IgD-negative memory B cell (primary cell): ENCODE measurements around the gene HOXC6. TPM values are rescaled to one million over a fixed set of nuclear protein-coding genes. Genes with fewer than 3 reads are reported as not detected.

ENCODE experiments used
- H3K27ac Mint-ChIP-seq, 3 donors: one replicate each; pipeline ENCODE4 v1.8.0; 2020 to 2022; ENCODE audit warnings: mild to moderate bottlenecking in 3 of 3, mixed read lengths in 3 of 3, moderate library complexity in 1 of 3
- H3K27me3 Mint-ChIP-seq: one replicate; pipeline ENCODE4 v1.8.0; 2021; ENCODE audit warnings: mixed read lengths
- H3K36me3 Mint-ChIP-seq: one replicate; pipeline ENCODE4 v1.8.0; 2020; ENCODE audit warnings: mild to moderate bottlenecking, mixed read lengths
- H3K4me1 Mint-ChIP-seq, 3 donors: one replicate each; pipeline ENCODE4 v1.8.0; 2020 to 2022; ENCODE audit warnings: mixed read lengths in 3 of 3, mild to moderate bottlenecking in 1 of 3
- H3K4me3 Mint-ChIP-seq, 4 donors: one replicate each; pipeline ENCODE4 v1.8.0; 2020 to 2022; ENCODE audit warnings: mild to moderate bottlenecking in 4 of 4, mixed read lengths in 4 of 4, moderate library complexity in 3 of 4
- H3K9me3 Mint-ChIP-seq, 3 donors: one replicate each; pipeline ENCODE4 v1.8.0; 2020 to 2021; ENCODE audit warnings: mixed read lengths in 3 of 3, mild to moderate bottlenecking in 1 of 3
- polyA plus RNA-seq: library from polyadenylated mRNA; unstranded; fragments of 300-500 nt; fragmentation: Illumina TruSeq; gene quantifications from one replicate; pipeline ENCODE4 v1.2.3, GENCODE V29; 2021

Gene HOXC6
- polyA plus RNA-seq, 1 donor from 2014 or later: not detected

- peak overlapping the region in 2 of 3 donors; percentile 18 to 93 for H3K27ac Mint-ChIP-seq
- peaks cover 63% of the 10 kb centered on the region for H3K27me3 Mint-ChIP-seq
- peaks cover 0 to 4% (median 0%) of the 10 kb centered on the region in 3 donors for H3K9me3 Mint-ChIP-seq
- H3K4me1 Mint-ChIP-seq: peaks cover 8 to 35% (median 13%) of the 10 kb centered on the region in 3 donors
- peaks cover 1% of the 10 kb centered on the region for H3K36me3 Mint-ChIP-seq
- H3K4me3 Mint-ChIP-seq: peak overlapping the region in 3 of 4 donors; percentile 24 to 48 (median 41)
These were observed 16.3 kb upstream of the HOXC6 start for GRCh38 chr12:54011665-54012532.

- Mint-ChIP-seq H3K4me1 (peaks cover 11 to 37% (median 15%) of the 10 kb centered on the region in 3 donors), H3K36me3 (peaks cover 1% of the 10 kb centered on the region), H3K27ac (peak overlapping the region in 1 of 3 donors; percentile 93), H3K27me3 (peaks cover 63% of the 10 kb centered on the region), H3K9me3 (peaks cover 0 to 6% (median 0%) of the 10 kb centered on the region in 3 donors), H3K4me3 (peak overlapping the region in 2 of 4 donors; percentile 11 to 48)
These were observed 15.4 kb upstream of the HOXC6 start for GRCh38 chr12:54012631-54013409.

DNA sequence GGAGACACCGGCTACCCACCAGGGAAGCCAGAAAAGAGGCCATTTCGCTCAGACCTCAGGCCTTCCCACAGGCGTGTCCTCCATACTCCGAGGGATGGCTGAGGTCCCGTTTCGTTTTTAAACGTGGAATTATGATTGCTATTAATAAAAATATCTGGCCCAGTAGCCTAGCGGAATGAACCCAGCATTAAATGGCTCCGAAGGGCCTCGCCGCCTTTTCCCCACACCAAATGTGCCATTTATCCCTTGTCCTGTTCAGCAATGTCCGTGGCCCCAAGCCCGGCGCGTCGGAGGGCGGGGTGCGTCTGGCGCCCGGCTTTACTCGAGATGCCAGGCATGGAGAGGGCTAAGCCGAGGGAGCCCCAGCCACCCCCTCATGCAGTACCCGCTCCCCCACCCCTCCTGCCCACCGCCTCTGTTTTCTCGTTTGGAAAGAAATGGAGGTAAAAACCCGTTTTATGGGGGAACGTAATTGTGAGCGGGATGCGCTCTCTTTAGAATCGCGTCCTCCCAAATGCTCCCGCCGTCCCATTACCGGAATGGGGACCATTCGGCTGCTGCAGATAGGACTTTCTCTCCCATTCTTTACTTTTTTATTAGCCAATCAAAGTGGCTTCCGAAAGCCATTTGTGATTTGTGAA, 13.7 kb upstream of the HOXC6 start:
- H3K9me3 Mint-ChIP-seq: peaks cover 0 to 3% (median 0%) of the 10 kb centered on the region in 3 donors
- H3K4me1 Mint-ChIP-seq: peaks cover 6 to 33% (median 13%) of the 10 kb centered on the region in 3 donors
- peaks cover 53% of the 10 kb centered on the region for H3K27me3 Mint-ChIP-seq
- H3K4me3 Mint-ChIP-seq: peak overlapping the region in 1 of 4 donors; percentile 76
- peaks cover 1% of the 10 kb centered on the region for H3K36me3 Mint-ChIP-seq
- H3K27ac Mint-ChIP-seq: peak overlapping the region in 2 of 3 donors; percentile 93 to 96

- H3K27ac Mint-ChIP-seq: peak overlapping the region; percentile 81 to 96 (median 85)
- peaks cover 1% of the 10 kb centered on the region for H3K36me3 Mint-ChIP-seq
- peaks cover 0 to 2% (median 0%) of the 10 kb centered on the region in 3 donors for H3K9me3 Mint-ChIP-seq
- H3K27me3 Mint-ChIP-seq: peaks cover 49% of the 10 kb centered on the region
- peaks cover 5 to 31% (median 13%) of the 10 kb centered on the region in 3 donors for H3K4me1 Mint-ChIP-seq
- H3K4me3 Mint-ChIP-seq: peak overlapping the region in 2 of 4 donors; percentile 52 to 76
These were observed 13.0 kb upstream of the HOXC6 start for GRCh38 chr12:54015018-54015931.

- Mint-ChIP-seq H3K9me3 (peaks cover 0 to 2% (median 0%) of the 10 kb centered on the region in 3 donors), H3K4me3 (peak overlapping the region in 1 of 4 donors; percentile 76), H3K27ac (peak overlapping the region; percentile 23 to 93 (median 71)), H3K27me3 (peaks cover 49% of the 10 kb centered on the region), H3K36me3 (peaks cover 1% of the 10 kb centered on the region), H3K4me1 (peaks cover 5 to 27% (median 12%) of the 10 kb centered on the region in 3 donors)
These were observed 12.2 kb upstream of the HOXC6 start for GRCh38 chr12:54016051-54016450.

DNA sequence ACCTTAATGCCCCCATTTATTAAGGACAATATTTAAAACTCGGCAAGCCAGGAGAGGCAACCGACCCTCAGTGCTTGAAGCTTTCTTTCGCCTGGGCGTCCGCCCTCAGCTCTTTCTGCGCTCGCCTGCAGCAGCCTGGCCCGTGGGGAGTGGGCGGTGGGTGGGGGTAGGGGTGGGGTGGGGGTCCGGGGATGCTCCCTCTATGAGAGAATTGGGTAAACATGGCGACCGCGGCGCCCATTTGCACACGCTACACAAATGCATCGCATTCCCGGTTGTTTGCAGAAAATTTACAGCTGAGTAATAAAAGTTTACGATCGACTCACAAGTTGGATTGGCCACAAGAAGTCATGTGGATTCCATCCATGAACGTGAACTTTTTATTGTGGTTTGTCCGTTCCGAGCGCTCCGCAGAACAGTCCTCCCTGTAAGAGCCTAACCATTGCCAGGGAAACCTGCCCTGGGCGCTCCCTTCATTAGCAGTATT, 11.7 kb upstream of the HOXC6 start:
- Mint-ChIP-seq H3K27me3 (peaks cover 48% of the 10 kb centered on the region), H3K4me1 (peaks cover 7 to 25% (median 10%) of the 10 kb centered on the region in 3 donors), H3K36me3 (peaks cover 1% of the 10 kb centered on the region), H3K4me3 (no peak overlapping the region), H3K27ac (peak overlapping the region; percentile 23 to 93 (median 71)), H3K9me3 (peaks cover 0 to 2% (median 0%) of the 10 kb centered on the region in 3 donors)

DNA sequence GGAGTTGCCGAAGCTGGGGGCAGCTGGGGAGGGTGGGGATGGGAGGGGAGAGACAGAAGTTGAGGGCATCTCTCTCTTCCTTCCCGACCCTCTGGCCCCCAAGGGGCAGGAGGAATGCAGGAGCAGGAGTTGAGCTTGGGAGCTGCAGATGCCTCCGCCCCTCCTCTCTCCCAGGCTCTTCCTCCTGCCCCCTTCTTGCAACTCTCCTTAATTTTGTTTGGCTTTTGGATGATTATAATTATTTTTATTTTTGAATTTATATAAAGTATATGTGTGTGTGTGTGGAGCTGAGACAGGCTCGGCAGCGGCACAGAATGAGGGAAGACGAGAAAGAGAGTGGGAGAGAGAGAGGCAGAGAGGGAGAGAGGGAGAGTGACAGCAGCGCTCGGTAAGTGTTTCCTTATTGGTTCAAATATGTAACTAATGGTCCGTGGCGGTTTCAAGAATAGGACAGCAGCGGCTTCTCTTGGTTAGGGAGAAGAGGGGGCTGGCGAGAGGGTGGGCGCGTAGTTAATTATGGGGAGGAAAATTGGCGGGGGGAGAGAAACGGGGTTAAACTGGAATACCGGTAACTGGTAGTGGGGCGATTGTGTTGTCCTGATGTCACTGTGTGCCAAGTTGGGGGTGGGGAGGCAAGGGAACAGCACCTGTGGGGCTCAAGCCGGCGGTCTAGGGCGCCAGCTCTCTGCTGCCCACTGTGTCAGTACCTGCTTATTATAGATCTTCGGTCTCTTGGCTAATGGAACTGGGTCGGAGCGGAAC, 11.0 kb upstream of the HOXC6 start:
- H3K4me1 Mint-ChIP-seq: peaks cover 9 to 22% (median 11%) of the 10 kb centered on the region in 3 donors
- peak overlapping the region; percentile 59 to 95 (median 93) for H3K27ac Mint-ChIP-seq
- no peaks in the 10 kb centered on the region for H3K36me3 Mint-ChIP-seq
- peaks cover 48% of the 10 kb centered on the region for H3K27me3 Mint-ChIP-seq
- peak overlapping the region; percentile 79 to 95 (median 90) for H3K4me3 Mint-ChIP-seq
- peaks cover 0 to 2% (median 0%) of the 10 kb centered on the region in 3 donors for H3K9me3 Mint-ChIP-seq

GRCh38 chr12:54017878-54018467, 10.3 kb upstream of the HOXC6 start:
- H3K9me3 Mint-ChIP-seq: peaks cover 0 to 2% (median 0%) of the 10 kb centered on the region in 3 donors
- H3K36me3 Mint-ChIP-seq: no peaks in the 10 kb centered on the region
- H3K27me3 Mint-ChIP-seq: peaks cover 51% of the 10 kb centered on the region
- H3K4me1 Mint-ChIP-seq: peaks cover 9 to 19% (median 11%) of the 10 kb centered on the region in 3 donors
- H3K27ac Mint-ChIP-seq: peak overlapping the region; percentile 53 to 95 (median 93)
- H3K4me3 Mint-ChIP-seq: peak overlapping the region; percentile 79 to 95 (median 90)

- Mint-ChIP-seq H3K4me1 (peaks cover 9 to 19% (median 11%) of the 10 kb centered on the region in 3 donors), H3K27ac (peak overlapping the region; percentile 53 to 95 (median 93)), H3K9me3 (peaks cover 0 to 2% (median 0%) of the 10 kb centered on the region in 3 donors), H3K4me3 (peak overlapping the region; percentile 79 to 95 (median 90)), H3K27me3 (peaks cover 51% of the 10 kb centered on the region), H3K36me3 (no peaks in the 10 kb centered on the region)
These were observed 9.7 kb upstream of the HOXC6 start for GRCh38 chr12:54018468-54018984.

DNA sequence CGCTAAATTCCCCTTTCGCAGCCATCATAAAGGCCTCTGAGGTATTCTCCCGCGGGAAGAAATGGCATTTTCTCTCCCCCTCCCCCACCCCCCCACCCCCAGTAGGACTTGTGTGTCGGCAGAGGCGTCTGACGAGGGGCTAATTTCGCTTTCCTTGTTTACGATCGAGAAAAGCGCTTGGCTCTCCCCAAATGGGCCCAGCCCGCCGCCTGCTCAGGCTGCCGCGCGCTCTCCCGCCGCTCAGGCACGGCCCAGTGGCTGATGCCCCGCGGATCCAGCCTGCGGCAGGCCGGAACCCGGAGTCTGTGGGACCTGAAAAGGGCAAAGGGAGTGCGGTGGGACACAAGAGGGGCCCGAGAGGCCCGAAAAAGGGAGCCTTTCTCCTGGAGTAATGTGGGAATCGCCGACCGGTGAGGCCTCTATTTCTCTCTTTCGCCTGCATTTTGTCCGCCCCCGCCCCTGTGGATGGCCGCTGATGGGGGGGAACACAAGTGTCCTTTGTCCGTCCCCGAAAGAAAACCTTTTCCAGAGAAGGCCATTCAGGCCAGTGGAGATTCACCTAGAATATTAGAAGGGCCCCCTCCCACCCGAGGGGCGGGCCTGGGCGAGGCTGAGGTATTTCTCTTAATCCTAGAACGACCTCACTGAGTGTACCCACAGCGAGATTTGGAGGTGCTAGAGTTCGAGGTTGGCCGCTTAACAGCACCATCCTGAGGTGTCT, 9.0 kb upstream of the HOXC6 start:
- Mint-ChIP-seq H3K27ac (peak overlapping the region; percentile 81 to 96 (median 83)), H3K4me3 (peak overlapping the region in 3 of 4 donors; percentile 55 to 74 (median 68))

DNA sequence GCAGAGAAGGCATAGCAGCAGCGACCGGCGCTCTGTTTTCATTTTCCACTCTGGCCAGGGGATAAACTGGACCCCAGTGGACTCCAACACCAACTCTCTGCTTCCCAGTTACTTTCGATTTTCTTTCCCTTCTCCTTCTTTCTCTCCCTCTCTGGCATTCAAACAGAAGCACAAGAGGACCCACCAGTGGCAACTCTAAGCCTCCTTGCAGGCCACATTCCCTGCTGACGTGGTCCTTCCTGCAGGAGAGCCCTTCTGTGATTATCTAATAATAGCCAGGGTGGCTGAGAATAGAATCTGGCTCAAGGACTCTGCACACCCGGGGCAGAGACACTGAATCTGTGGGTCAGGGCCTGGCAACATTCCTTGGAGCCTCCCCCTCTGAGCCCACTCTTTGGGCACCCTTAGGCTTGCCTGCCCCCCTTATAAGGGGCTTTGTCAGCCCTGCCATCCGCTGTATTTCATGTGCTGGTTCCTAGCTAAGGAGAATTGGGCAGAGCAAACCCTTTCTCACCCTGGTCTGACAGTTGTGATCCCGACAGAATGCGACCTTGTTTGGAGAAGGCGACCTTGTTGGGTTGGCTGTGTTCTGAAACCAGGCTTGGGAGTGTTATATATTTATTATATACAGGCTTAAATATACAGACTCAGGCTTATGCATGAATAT, 8.2 kb upstream of the HOXC6 start:
- peaks cover 51% of the 10 kb centered on the region for H3K27me3 Mint-ChIP-seq
- peak overlapping the region in 2 of 4 donors; percentile 49 to 74 for H3K4me3 Mint-ChIP-seq
- H3K9me3 Mint-ChIP-seq: peaks cover 0 to 2% (median 0%) of the 10 kb centered on the region in 3 donors
- H3K36me3 Mint-ChIP-seq: no peaks in the 10 kb centered on the region
- peaks cover 6 to 14% (median 9%) of the 10 kb centered on the region in 3 donors for H3K4me1 Mint-ChIP-seq
- H3K27ac Mint-ChIP-seq: peak overlapping the region in 2 of 3 donors; percentile 83 to 96

More for the DNA sequence above, 9.0 kb upstream of the HOXC6 start:
- H3K36me3 Mint-ChIP-seq: no peaks in the 10 kb centered on the region
- H3K4me1 Mint-ChIP-seq: peaks cover 9 to 19% (median 11%) of the 10 kb centered on the region in 3 donors
- peaks cover 0 to 2% (median 0%) of the 10 kb centered on the region in 3 donors for H3K9me3 Mint-ChIP-seq
- H3K27me3 Mint-ChIP-seq: peaks cover 55% of the 10 kb centered on the region
